Loucy (cell line): ENCODE data around the gene LTB.

ENCODE experiments used
- H2AFZ ChIP-seq: fragments of 200-600 bp; sonication (generic); 2 replicates; pipeline ENCODE4 v1.6.0; 2016; ENCODE audit warnings: antibody characterized with exemption, mild to moderate bottlenecking, low read length, moderate library complexity
- H3F3A ChIP-seq: fragments of 200-600 bp; 2 replicates; pipeline ENCODE4 v1.6.0; 2016; ENCODE audit warnings: antibody characterized with exemption, low read depth, mild to moderate bottlenecking
- H3K27me3 ChIP-seq: fragments of 200-600 bp; sonication (generic); 2 replicates; pipeline ENCODE4 v1.6.1; 2014; ENCODE audit warnings: low read length, mild to moderate bottlenecking; ENCODE audit not compliant: insufficient read depth, poor library complexity, severe bottlenecking
- H3K36me3 ChIP-seq: fragments of 200-600 bp; sonication (generic); 2 replicates; pipeline ENCODE4 v1.6.1; 2016; ENCODE audit warnings: low read length; ENCODE audit not compliant: insufficient read depth
- H3K4me1 ChIP-seq: fragments of 200-600 bp; sonication (generic); 2 replicates; pipeline ENCODE4 v1.5.1; 2014; ENCODE audit warnings: low read length, mild to moderate bottlenecking; ENCODE audit not compliant: insufficient read depth, poor library complexity, severe bottlenecking
- H3K4me2 ChIP-seq: fragments of 200-600 bp; sonication (generic); 2 replicates; pipeline ENCODE4 v1.6.0; 2014; ENCODE audit warnings: antibody characterized with exemption, low read length, low read depth, mild to moderate bottlenecking; ENCODE audit not compliant: poor library complexity, severe bottlenecking
- H3K4me3 ChIP-seq: fragments of 200-600 bp; sonication (generic); 2 replicates; pipeline ENCODE4 v1.5.1; 2014; ENCODE audit warnings: low read length, mild to moderate bottlenecking, mixed read lengths; ENCODE audit not compliant: poor library complexity, severe bottlenecking
- H3K79me2 ChIP-seq: fragments of 200-600 bp; sonication (generic); 2 replicates; pipeline ENCODE4 v1.6.1; 2014; ENCODE audit warnings: low read length; ENCODE audit not compliant: insufficient read depth
- H3K9ac ChIP-seq: fragments of 200-600 bp; sonication (generic); 2 replicates; pipeline ENCODE4 v1.6.0; 2014; ENCODE audit warnings: mild to moderate bottlenecking, low read depth, low read length, moderate library complexity; ENCODE audit not compliant: poor library complexity, severe bottlenecking
- H3K9me2 ChIP-seq: fragments of 200-600 bp; sonication (generic); replicated peaks from 2 replicates; pipeline ENCODE4 v1.6.1; 2016; ENCODE audit warnings: low read depth, low read length, mixed read lengths
- H3K9me3 ChIP-seq: fragments of 200-600 bp; sonication (generic); 2 replicates; pipeline ENCODE4 v1.6.1; 2014; ENCODE audit warnings: mild to moderate bottlenecking, antibody characterized with exemption, low read length, low read depth; ENCODE audit not compliant: insufficient read depth
- H4K20me1 ChIP-seq: fragments of 200-600 bp; sonication (generic); 2 replicates; pipeline ENCODE4 v1.6.0; 2014; ENCODE audit warnings: antibody characterized with exemption, low read length, mild to moderate bottlenecking; ENCODE audit not compliant: insufficient read depth, poor library complexity, severe bottlenecking
- EZH2phosphoT487 ChIP-seq: fragments of 200-600 bp; IDR thresholded peaks from 2 replicates; pipeline ENCODE4 v1.6.1; 2018; ENCODE audit warnings: antibody characterized with exemption, mild to moderate bottlenecking, moderate library complexity, borderline replicate concordance
- TF ChIP-seq, protein P1 (sequence below): fragments of 200-600 bp; sonication (generic); conservative IDR thresholded peaks from 2 replicates; pipeline ENCODE4 v1.5.1; 2014; ENCODE audit warnings: mild to moderate bottlenecking, antibody characterized with exemption, low read length

The LTB gene

DNA sequence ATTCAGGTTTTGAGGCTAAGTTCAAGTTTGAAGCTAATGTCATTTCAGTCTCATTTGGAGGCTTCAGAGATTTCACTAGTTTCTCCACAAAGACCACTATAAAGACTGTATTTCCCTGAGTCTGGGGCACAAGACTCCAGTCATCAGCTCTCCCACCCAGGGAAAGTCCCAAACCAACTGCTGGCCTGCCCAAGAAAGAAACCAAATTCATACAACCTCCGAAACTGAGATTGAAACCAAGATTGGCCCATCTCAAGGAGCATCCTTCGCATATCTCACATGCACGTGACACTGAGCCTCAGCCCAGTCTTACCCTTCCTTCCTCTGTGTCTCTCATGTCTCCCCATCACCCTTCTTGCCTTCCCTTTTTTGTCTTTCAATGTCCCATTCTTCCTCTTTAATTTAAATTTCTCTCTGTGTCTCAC is 13.7 kb downstream of the LTB start:
- H3K4me1 ChIP-seq, result peaks cover 62% of the 10 kb centered on the region
- no peak overlapping the region for H3K4me3 ChIP-seq
- H3K9ac ChIP-seq, result no peak overlapping the region
- H2AFZ ChIP-seq, result no peak overlapping the region
- no peaks in the 10 kb centered on the region for H3K9me3 ChIP-seq
- H4K20me1 ChIP-seq, result no peaks in the 10 kb centered on the region
- TF ChIP-seq, protein P1, sequence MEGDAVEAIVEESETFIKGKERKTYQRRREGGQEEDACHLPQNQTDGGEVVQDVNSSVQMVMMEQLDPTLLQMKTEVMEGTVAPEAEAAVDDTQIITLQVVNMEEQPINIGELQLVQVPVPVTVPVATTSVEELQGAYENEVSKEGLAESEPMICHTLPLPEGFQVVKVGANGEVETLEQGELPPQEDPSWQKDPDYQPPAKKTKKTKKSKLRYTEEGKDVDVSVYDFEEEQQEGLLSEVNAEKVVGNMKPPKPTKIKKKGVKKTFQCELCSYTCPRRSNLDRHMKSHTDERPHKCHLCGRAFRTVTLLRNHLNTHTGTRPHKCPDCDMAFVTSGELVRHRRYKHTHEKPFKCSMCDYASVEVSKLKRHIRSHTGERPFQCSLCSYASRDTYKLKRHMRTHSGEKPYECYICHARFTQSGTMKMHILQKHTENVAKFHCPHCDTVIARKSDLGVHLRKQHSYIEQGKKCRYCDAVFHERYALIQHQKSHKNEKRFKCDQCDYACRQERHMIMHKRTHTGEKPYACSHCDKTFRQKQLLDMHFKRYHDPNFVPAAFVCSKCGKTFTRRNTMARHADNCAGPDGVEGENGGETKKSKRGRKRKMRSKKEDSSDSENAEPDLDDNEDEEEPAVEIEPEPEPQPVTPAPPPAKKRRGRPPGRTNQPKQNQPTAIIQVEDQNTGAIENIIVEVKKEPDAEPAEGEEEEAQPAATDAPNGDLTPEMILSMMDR, result no peak
- no peak for TF ChIP-seq EZH2phosphoT487
- H3K9me2 ChIP-seq, result no peaks in the 10 kb centered on the region
- H3K27me3 ChIP-seq, result no peaks in the 10 kb centered on the region
- no peaks in the 10 kb centered on the region for H3K79me2 ChIP-seq
- H3F3A ChIP-seq, result 0 out of 2 replicates have a peak, but pooled peaks cover 3% of the 10 kb centered on the region
- no peak overlapping the region for H3K4me2 ChIP-seq
- H3K36me3 ChIP-seq, result no peaks in the 10 kb centered on the region

DNA sequence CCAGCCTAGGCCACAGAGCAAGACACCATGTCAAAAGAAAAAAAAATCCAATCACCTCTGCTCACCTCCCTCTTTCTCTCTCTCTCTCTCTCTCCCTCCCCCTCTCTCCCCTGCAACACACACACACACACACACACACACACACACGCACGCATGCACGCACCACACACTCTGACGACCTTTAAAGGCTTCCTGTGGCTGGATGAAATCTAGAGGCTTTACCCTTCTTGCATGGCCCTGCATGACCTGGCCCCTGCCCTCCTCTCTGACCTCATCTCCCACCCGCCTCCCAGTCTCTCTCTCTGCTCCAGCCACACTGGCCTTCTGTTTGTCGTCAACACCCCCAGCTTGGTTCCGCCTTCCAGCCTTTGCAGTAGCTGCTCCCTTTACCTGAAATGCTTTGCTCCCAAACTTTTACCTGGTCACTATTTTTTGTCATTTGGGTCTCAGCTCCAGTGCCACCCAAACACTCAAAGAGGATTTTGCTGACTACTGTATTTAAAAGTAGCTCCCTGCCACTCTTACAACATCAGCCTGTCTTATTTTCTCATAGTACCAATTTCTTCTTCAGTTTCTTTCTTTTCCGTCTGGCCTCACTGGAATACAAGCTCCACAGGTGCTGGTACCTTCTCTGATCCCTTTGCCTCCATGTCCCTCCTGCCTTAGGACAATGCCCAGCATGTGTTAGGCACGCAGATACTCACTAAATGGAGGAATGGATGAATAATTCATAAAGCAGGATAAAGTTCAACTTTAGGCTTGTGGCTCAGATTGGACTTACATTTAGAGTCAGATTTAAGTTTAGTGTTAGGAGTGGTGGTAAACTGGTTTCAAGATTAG is 14.5 kb downstream of the LTB start:
- Histone ChIP-seq H3K9me2 (no peaks in the 10 kb centered on the region), H3K4me1 (peaks cover 69% of the 10 kb centered on the region), H3K4me2 (peak overlapping the region; percentile 39), H4K20me1 (no peaks in the 10 kb centered on the region), H2AFZ (no peak overlapping the region), H3K4me3 (no peak overlapping the region), H3F3A (0 out of 2 replicates have a peak, but pooled peaks cover 3% of the 10 kb centered on the region), H3K9ac (peak overlapping the region; percentile 6), H3K9me3 (no peaks in the 10 kb centered on the region), H3K79me2 (no peaks in the 10 kb centered on the region), H3K36me3 (no peaks in the 10 kb centered on the region), H3K27me3 (no peaks in the 10 kb centered on the region)
- TF ChIP-seq, protein P1, result no peak
- TF ChIP-seq EZH2phosphoT487, result no peak

DNA sequence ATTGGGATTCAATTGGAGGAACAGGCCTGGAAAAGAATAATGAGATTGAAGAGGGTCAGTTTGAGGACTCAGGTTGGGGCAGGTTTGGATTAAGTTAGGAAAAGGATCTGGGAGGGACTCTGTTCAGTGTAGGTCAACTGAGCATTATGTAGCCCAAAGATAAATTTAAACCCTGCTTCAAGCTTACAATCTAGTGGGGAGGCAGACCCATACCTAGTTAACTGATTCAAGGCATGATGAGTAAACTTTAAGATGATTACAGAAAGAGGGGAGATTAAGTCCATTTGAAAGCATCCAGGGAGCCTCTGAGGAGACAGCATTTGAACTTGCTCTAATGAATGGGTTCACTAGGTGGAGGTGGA is 21.5 kb downstream of the LTB start:
- Histone ChIP-seq H2AFZ (no peak overlapping the region), H3K9ac (peak overlapping the region; percentile 69), H3K4me2 (peak overlapping the region; percentile 78), H3K27me3 (no peaks in the 10 kb centered on the region), H3K79me2 (peaks cover 29% of the 10 kb centered on the region; the same call in 1 of the 2 replicates), H4K20me1 (no peaks in the 10 kb centered on the region), H3F3A (peaks cover 15% of the 10 kb centered on the region), H3K4me3 (peak overlapping the region; percentile 60), H3K9me2 (no peaks in the 10 kb centered on the region), H3K9me3 (no peaks in the 10 kb centered on the region), H3K36me3 (peaks cover 3% of the 10 kb centered on the region; the same call in 1 of the 2 replicates), H3K4me1 (peaks cover 81% of the 10 kb centered on the region)
- no peak for TF ChIP-seq EZH2phosphoT487
- TF ChIP-seq, protein P1, result no peak
